Liver (tissue), 9 donors: Measurements from ENCODE around the gene TMEFF1. TPM values are rescaled to one million over a fixed set of nuclear protein-coding genes. Genes with fewer than 3 reads are reported as not detected.

Experiments used
- DNase-seq: peaks from one replicate; pipeline ENCODE4 v3.0.0-alpha.2; 2017; ENCODE audit warnings: low spot score
- H3K27ac ChIP-seq, 2 donors: one replicate each; pipeline ENCODE4 v1.7.0; 2013; ENCODE audit warnings: inconsistent platforms in 2 of 2, low read length in 2 of 2, control low read depth in 1 of 2, low read depth in 1 of 2, mild to moderate bottlenecking in 1 of 2
- H3K27me3 ChIP-seq, 4 donors: one replicate each; pipeline versions ENCODE4 v1.6.1 to v1.7.0; 2013; ENCODE audit warnings: low read length in 3 of 4, inconsistent platforms in 1 of 4, mild to moderate bottlenecking in 1 of 4, moderate library complexity in 1 of 4; ENCODE audit not compliant: control insufficient read depth in 4 of 4, insufficient read depth in 4 of 4
- H3K36me3 ChIP-seq, 4 donors: one replicate each; pipeline versions ENCODE4 v1.6.1 to v1.7.0; 2013; ENCODE audit warnings: low read length in 3 of 4, mild to moderate bottlenecking in 3 of 4, low read depth in 1 of 4, moderate library complexity in 1 of 4; ENCODE audit not compliant: control insufficient read depth in 4 of 4, insufficient read depth in 3 of 4
- H3K4me1 ChIP-seq, 4 donors: one replicate each; pipeline versions ENCODE4 v1.6.1 to v1.7.0; 2013; ENCODE audit warnings: low read length in 3 of 4, mild to moderate bottlenecking in 3 of 4, moderate library complexity in 1 of 4; ENCODE audit not compliant: control insufficient read depth in 4 of 4, insufficient read depth in 4 of 4
- H3K4me3 ChIP-seq, 3 donors: one replicate each; pipeline versions ENCODE4 v1.6.1 to v1.7.0; 2013; ENCODE audit warnings: low read length in 3 of 3, control low read depth in 1 of 3, low read depth in 1 of 3, mild to moderate bottlenecking in 1 of 3
- H3K9ac ChIP-seq, 2 donors: one replicate each; pipeline ENCODE4 v1.7.0; 2013; ENCODE audit warnings: low read length in 2 of 2, mild to moderate bottlenecking in 2 of 2, moderate library complexity in 2 of 2, control low read depth in 1 of 2, low read depth in 1 of 2
- H3K9me3 ChIP-seq, 4 donors: one replicate each; pipeline versions ENCODE4 v1.6.1 to v1.7.0; 2013; ENCODE audit warnings: low read length in 3 of 4; ENCODE audit not compliant: control insufficient read depth in 4 of 4
- ATF3 ChIP-seq: IDR thresholded peaks from 2 replicates; pipeline ENCODE4 v1.6.1; 2016; ENCODE audit warnings: antibody characterized with exemption
- CTCF ChIP-seq: fragments of 150-350 bp; IDR thresholded peaks from 2 replicates; pipeline ENCODE4 v1.5.1; 2017; ENCODE audit warnings: improper control_type of control experiment, low read depth, low read length; ENCODE audit not compliant: missing input control
- EGR1 ChIP-seq, 2 donors: IDR thresholded peaks; 2 replicates each; pipeline ENCODE4 v1.6.1; 2016 to 2018; ENCODE audit warnings: antibody characterized with exemption in 2 of 2, low read depth in 2 of 2
- FOXA1 ChIP-seq: IDR thresholded peaks from 2 replicates; pipeline ENCODE4 v1.6.1; 2016; ENCODE audit warnings: antibody characterized with exemption
- FOXA2 ChIP-seq: IDR thresholded peaks from 2 replicates; pipeline ENCODE4 v1.6.1; 2016; ENCODE audit warnings: antibody characterized with exemption
- GABPA ChIP-seq, 2 donors: IDR thresholded peaks in 1 of 2; conservative IDR thresholded peaks in 1 of 2; 2 replicates each; pipeline ENCODE4 v1.6.1; 2016; ENCODE audit warnings: antibody characterized with exemption in 2 of 2, mild to moderate bottlenecking in 1 of 2, moderate library complexity in 1 of 2
- HNF4A ChIP-seq, 2 donors: conservative IDR thresholded peaks; 2 replicates each; pipeline ENCODE4 v1.6.1; 2016; ENCODE audit warnings: antibody characterized with exemption in 2 of 2, mild to moderate bottlenecking in 2 of 2
- HNF4G ChIP-seq: IDR thresholded peaks from 2 replicates; pipeline ENCODE4 v1.6.1; 2016; ENCODE audit warnings: antibody characterized with exemption
- JUND ChIP-seq, 2 donors: IDR thresholded peaks; 2 replicates each; pipeline ENCODE4 v1.6.1; 2016; ENCODE audit warnings: antibody characterized with exemption in 2 of 2
- RAD21 ChIP-seq, 2 donors: IDR thresholded peaks; 2 replicates each; pipeline ENCODE4 v1.6.1; 2016; ENCODE audit warnings: antibody characterized with exemption in 2 of 2, mild to moderate bottlenecking in 2 of 2
- RXRA ChIP-seq, 2 donors: IDR thresholded peaks; 2 replicates each; pipeline ENCODE4 v1.6.1; 2017 to 2018; ENCODE audit warnings: antibody characterized with exemption in 2 of 2, mild to moderate bottlenecking in 1 of 2
- SP1 ChIP-seq: IDR thresholded peaks from 2 replicates; pipeline ENCODE4 v1.6.1; 2018; ENCODE audit warnings: antibody characterized with exemption, mild to moderate bottlenecking
- TAF1 ChIP-seq: conservative IDR thresholded peaks from 2 replicates; pipeline ENCODE4 v1.6.1; 2016; ENCODE audit warnings: antibody characterized with exemption, mild to moderate bottlenecking
- YY1 ChIP-seq: IDR thresholded peaks from 2 replicates; pipeline ENCODE4 v1.6.1; 2016; ENCODE audit warnings: antibody characterized with exemption, mild to moderate bottlenecking
- WGBS: extraction: QIAGEN DNeasy Blood & Tissue Kit; methylation state at CpG from one replicate; pipeline ENCODE4 v1.1.7; 2013; 5-methylcytosine and 5-hydroxymethylcytosine counted together
- polyA plus RNA-seq, 2 donors: library from polyadenylated mRNA; stranded (reverse) in 1 of 2; unstranded in 1 of 2; fragments of 200-250 nt in 1 of 2; fragments of >200 nt in 1 of 2; fragmentation: Nextera tagmentation in 1 of 2; extraction: Ambion mirVana in 1 of 2; gene quantifications; one replicate each; pipeline versions ENCODE4 v1.2.1 to v1.2.3, GENCODE V29; 2013 to 2015
- total RNA-seq, 2 donors: library from RNA; depleted of rRNA; stranded (reverse); fragments of >200 nt; gene quantifications; one replicate each; pipeline ENCODE4 v1.2.3, GENCODE V29; 2014
- TF ChIP-seq, protein P1 (sequence below): IDR thresholded peaks from 2 replicates; pipeline ENCODE4 v1.6.1; 2016; ENCODE audit warnings: antibody characterized with exemption
- TF ChIP-seq, protein P2 (sequence below): IDR thresholded peaks from 2 replicates; pipeline ENCODE4 v1.6.1; 2016; ENCODE audit warnings: antibody characterized with exemption
- TF ChIP-seq, protein P3 (sequence below): IDR thresholded peaks from 2 replicates; pipeline ENCODE4 v1.6.1; 2016; ENCODE audit warnings: antibody characterized with exemption, mild to moderate bottlenecking
- donor health status: healthy.
- donor health status: healthy.
- donor health status: healthy.
- donor health status: healthy.
- donor health status: healthy.

TMEFF1 gene
- total and polyA plus RNA-seq, 4 donors = not detected

DNA sequence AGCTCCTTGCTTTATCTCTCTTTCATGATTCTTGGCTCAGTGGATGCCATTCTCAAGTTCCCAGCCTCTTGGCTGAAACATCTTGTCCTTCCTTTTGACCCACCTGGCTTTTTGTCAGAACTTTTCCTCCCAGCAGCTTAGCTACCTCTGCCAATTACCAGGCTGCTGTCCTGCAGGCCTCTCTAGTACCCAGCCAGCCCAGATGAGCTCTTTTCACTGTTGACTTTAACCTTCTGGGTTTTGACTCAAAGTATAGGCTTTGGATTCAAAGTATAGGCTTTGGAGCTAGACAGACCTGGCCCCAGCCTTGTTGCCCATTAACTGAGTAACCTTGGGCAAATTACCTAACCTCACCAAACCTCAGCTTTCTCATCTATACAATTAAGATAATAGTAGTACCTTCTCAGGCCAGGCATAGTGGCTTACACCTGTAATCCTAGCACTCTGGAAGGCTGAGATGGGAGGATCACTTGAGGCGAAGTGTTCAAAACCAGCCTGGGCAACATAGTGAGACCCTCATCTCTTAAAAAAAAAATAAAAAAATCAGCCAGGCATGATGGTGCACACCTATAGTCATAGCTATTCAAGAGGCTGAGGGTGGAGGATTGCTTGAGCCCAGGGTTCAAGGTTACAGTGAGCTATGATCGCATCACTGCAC, 6.6 kb upstream of the TMEFF1 start:
- Histone ChIP-seq H3K27me3 (no peaks in the 10 kb centered on the region), H3K9ac (no peak overlapping the region), H3K4me3 (no peak overlapping the region), H3K9me3 (no peaks in the 10 kb centered on the region), H3K27ac (no peak overlapping the region), H3K36me3 (no peaks in the 10 kb centered on the region), H3K4me1 (no peaks in the 10 kb centered on the region)
- DNase-seq = no peak
- TF ChIP-seq HNF4G (no peak), CTCF (no peak), FOXA2 (no peak), FOXA1 (no peak), GABPA (IDR thresholded peaks at IDR 0.05 in 1 of 2, conservative IDR thresholded peaks at IDR 0.05 in 1 of 2) (no peak), RAD21 (IDR thresholded peaks at IDR 0.05) (no peak), RXRA (IDR thresholded peaks at IDR 0.05) (no peak), TAF1 (no peak), EGR1 (IDR thresholded peaks at IDR 0.05; ENCODE audit: low read depth in 2 of 2) (no peak), YY1 (no peak), ATF3 (no peak), SP1 (no peak), HNF4A (conservative IDR thresholded peaks at IDR 0.05) (no peak)
- TF ChIP-seq, protein P1, sequence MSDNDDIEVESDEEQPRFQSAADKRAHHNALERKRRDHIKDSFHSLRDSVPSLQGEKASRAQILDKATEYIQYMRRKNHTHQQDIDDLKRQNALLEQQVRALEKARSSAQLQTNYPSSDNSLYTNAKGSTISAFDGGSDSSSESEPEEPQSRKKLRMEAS = no peak
- TF ChIP-seq, protein P2, sequence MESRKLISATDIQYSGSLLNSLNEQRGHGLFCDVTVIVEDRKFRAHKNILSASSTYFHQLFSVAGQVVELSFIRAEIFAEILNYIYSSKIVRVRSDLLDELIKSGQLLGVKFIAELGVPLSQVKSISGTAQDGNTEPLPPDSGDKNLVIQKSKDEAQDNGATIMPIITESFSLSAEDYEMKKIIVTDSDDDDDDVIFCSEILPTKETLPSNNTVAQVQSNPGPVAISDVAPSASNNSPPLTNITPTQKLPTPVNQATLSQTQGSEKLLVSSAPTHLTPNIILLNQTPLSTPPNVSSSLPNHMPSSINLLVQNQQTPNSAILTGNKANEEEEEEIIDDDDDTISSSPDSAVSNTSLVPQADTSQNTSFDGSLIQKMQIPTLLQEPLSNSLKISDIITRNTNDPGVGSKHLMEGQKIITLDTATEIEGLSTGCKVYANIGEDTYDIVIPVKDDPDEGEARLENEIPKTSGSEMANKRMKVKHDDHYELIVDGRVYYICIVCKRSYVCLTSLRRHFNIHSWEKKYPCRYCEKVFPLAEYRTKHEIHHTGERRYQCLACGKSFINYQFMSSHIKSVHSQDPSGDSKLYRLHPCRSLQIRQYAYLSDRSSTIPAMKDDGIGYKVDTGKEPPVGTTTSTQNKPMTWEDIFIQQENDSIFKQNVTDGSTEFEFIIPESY = no peak
- WGBS = 96% methylated on average over 2 of the region's 2 CpGs

- Histone ChIP-seq H3K9ac (no peak overlapping the region), H3K36me3 (no peaks in the 10 kb centered on the region), H3K27ac (no peak overlapping the region), H3K27me3 (no peaks in the 10 kb centered on the region), H3K4me3 (no peak overlapping the region), H3K4me1 (no peaks in the 10 kb centered on the region), H3K9me3 (no peaks in the 10 kb centered on the region)
- 33% methylated on average over 1 of the region's 1 CpG for WGBS
- TF ChIP-seq JUND (IDR thresholded peaks at IDR 0.05) = no peak
- TF ChIP-seq, protein P3, sequence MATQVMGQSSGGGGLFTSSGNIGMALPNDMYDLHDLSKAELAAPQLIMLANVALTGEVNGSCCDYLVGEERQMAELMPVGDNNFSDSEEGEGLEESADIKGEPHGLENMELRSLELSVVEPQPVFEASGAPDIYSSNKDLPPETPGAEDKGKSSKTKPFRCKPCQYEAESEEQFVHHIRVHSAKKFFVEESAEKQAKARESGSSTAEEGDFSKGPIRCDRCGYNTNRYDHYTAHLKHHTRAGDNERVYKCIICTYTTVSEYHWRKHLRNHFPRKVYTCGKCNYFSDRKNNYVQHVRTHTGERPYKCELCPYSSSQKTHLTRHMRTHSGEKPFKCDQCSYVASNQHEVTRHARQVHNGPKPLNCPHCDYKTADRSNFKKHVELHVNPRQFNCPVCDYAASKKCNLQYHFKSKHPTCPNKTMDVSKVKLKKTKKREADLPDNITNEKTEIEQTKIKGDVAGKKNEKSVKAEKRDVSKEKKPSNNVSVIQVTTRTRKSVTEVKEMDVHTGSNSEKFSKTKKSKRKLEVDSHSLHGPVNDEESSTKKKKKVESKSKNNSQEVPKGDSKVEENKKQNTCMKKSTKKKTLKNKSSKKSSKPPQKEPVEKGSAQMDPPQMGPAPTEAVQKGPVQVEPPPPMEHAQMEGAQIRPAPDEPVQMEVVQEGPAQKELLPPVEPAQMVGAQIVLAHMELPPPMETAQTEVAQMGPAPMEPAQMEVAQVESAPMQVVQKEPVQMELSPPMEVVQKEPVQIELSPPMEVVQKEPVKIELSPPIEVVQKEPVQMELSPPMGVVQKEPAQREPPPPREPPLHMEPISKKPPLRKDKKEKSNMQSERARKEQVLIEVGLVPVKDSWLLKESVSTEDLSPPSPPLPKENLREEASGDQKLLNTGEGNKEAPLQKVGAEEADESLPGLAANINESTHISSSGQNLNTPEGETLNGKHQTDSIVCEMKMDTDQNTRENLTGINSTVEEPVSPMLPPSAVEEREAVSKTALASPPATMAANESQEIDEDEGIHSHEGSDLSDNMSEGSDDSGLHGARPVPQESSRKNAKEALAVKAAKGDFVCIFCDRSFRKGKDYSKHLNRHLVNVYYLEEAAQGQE = no peak
- no peak for TF ChIP-seq FOXA1
- no peak for TF ChIP-seq ATF3
- no peak for TF ChIP-seq RXRA (IDR thresholded peaks at IDR 0.05)
- no peak for DNase-seq
Measured at GRCh38 chr9:100466829-100467221, 6.1 kb upstream of the TMEFF1 start.
